LoVo (cell line): ENCODE measurements around the gene SLC22A25.
"Not testable (repeated sequence)": the region's sequence is repeated elsewhere in the genome, so short reads cannot be mapped to it uniquely, and the experiment has no call there.

Experiments used
- DNase-seq: peaks from one replicate; pipeline ENCODE4 v3.0.0-alpha.2; 2016; ENCODE audit warnings: low spot score

The SLC22A25 gene

GRCh38 chr11:63243533-63243932 lies at the start of gene SLC22A25:
SLC22A25 (minus strand) TSS chr11:63243599; CDS start chr11:63229652, 13,947 bp downstream.
- DNase-seq = no peak

DNA sequence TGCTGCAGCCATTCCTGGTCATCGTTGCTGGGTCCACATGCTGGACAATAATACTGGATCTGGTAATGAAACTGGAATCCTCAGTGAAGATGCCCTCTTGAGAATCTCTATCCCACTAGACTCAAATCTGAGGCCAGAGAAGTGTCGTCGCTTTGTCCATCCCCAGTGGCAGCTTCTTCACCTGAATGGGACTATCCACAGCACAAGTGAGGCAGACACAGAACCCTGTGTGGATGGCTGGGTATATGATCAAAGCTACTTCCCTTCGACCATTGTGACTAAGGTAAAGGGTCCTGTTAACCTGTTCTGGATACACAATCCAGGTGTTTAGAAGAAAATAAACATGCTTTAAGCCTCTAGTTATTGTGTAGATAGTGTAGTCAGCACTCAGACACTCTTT lies 46.9 kb upstream of the SLC22A25 start:
- DNase-seq = no peak

DNA sequence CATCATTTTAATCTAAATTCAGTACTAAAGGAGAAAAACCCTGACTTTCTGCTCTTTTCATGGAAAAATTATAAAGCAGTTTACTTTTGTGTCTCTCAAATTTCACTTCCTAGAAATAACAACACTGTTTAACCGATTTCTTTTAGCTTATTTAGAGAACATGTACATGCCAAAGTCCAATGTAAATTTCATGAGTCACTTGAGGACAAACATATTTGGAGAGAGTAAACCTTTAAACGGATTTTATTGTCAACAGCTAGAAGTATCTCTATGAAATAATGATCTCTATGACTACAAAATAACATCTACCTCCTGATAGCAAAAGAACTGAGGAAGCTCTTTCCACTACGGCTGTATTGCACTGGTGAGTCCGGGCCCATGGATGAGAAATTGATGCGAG lies 46.3 kb upstream of the SLC22A25 start:
- no peak for DNase-seq

DNA sequence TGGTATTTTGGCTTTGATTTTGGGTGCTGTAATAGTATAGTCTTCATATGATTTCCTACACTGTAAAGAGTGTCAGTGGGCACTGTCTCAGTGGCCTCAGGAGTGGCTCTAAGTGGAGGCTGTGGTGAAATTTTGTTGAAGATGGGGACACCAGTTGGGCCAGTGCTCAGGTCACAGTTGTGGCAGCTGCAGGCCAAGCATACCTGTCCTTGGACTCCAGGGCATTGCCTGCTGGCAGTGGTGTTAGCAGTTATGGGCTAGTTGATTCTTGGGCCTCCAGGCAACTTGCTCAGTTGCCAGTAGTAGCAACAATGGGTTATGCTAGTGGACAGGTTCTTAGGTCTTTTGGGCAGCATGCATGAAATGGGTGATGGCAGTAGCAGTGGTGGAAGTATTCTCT lies 39.2 kb upstream of the SLC22A25 start:
- DNase-seq = no peak

DNA sequence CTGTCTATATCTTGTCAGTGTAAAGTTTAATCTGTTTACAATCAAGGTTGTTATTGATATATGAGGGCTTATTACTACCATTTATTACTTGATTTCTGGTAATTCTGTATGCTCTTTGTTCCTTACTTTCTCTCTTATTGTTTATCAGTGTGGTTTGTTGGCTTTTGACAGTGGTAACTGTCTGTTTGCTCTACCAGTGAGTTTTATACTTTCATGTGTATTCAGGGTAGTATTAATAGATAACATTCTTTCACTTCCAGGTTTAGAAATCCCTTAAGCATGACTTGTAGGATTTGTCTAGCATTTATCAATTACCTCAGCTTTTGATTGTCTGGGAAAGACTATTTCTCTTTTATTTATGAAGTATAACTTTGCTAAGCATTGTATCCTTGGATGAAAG lies 37.5 kb upstream of the SLC22A25 start:
- DNase-seq = no peak

GRCh38 chr11:63277345-63277943 lies 34.0 kb upstream of the SLC22A25 start:
- peak; percentile 12 for DNase-seq

DNA sequence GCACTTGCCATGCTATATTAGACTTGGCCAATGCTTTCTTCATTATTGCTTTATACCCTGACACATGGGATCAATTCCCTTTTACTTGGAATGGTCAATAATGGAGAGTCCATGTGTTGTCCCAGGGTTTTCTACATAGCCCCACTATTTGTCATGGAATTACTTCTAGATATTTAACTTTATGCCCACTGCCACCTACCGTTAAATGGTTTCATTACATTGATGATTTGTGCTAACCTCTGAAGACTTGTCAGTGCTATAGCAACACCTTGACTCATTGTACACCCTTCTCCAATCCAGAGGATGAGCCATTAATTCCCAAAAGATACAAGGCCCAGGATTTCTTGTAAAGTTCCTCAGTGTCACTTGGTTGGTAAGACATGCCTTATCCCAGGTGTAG lies 31.4 kb upstream of the SLC22A25 start:
- DNase-seq = no peak

GRCh38 chr11:63273685-63274084 lies 30.3 kb upstream of the SLC22A25 start:
- no peak for DNase-seq

DNA sequence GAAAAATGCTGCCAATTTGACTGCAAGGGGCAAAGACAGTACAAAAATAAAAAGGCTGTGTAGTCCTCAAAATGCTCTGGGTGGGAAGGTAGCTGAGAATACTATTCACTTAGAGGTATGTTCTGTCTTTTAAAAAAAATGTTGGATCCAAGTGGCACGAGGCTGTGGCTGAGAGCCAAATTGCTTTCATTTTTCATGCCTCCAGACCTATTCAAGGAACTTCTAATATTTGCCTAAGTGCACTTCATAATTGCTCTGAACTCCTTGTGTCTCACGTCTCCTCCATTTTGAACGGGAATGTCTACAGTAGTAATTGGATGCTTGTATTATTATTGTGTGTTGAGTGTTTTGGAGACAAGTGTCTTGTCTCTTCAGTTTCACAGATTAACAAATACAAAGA lies 19.1 kb upstream of the SLC22A25 start:
- DNase-seq = no peak

DNA sequence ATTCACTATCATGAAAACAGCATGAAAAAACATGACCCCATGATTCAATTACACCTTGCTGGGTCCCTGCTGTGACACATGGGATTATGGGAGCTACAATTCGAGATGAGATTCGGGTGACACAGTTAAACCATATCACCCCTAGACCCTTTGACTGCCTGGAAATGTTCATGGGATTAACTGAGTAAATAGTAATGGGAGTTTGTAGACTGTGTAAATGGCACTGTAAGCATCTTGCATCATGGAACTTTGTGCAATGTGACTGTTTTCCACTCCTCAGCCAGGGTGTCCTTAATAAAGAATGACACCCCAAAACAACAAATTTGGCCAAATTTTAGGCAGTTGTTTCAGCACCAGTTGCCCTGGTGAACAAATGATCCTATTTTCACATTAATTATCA lies 7.9 kb upstream of the SLC22A25 start:
- no peak for DNase-seq

- no peak for DNase-seq
Observed at GRCh38 chr11:63250162-63251050, 7.0 kb upstream of the SLC22A25 start.

DNA sequence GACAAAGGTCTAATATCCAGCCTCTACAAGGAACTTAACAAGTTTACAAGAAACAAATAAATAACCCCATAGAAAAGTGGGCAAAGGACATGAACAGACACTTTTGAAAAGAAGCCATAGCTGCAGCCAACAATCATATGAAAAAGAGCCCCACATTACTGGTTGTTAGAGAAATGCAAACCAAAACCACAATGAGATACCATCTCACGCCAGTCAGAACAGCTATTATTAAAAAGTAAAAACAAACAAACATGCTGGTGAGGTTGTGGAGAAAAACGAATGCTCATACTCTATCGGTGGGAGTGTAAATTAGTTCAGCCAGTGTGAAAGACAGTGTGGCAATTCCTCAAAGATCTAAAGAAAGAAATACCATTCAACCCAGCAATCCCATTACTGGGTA lies 5.6 kb upstream of the SLC22A25 start:
- DNase-seq = no peak

GRCh38 chr11:63247237-63248002 lies 4.0 kb upstream of the SLC22A25 start:
- DNase-seq = not testable (repeated sequence)

DNA sequence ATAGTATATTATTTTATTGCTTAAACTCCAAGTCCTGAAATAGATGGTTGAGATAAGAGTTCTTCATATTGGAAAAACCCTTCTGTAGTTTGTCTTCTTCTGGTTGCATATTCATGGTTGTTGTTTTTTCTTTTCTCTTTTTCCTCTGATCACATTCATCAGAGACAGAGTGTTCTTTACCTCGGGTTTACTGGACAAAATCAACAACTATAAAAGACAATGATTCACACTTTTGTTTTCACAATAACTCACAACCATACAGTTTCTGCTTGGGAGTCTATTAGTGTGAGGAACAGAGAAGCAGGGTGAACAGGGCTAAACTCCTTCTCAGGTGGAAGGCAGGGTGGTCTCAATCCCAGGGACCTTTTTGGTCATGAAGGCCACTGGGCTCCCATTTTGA lies 2.6 kb upstream of the SLC22A25 start:
- no peak for DNase-seq

GRCh38 chr11:63244862-63245261 lies 1.5 kb upstream of the SLC22A25 start:
- DNase-seq = no peak

DNA sequence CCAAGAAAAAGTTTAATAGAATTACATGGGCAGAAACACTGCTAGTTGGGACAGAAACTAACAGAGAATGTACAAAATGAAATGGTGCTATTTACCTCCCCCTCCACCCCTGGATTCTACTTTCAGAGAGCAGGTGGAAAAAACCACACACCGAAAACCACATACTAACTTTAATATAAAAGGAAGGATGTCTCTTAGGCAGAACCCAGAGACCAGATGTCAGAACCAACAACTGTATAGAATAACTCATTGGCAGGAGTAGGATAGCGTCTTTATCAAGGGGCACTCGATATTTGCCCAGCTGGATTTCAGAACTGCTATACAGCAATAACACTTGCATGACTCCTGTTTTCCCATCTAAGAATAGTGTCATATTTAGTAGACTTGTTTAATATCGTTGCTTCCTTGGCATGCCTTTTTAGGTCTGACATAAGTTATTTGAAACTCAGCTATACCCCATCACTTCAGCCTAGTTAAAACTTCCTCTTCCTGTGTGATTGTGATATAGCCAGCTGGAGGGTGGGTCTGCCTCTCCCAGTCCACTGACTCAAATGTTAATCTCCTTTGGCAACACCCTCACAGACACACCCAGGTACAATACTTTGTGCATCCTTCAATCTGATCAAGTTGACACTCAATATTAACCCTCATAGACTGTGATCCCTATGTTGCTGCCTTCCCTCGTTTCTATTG lies 1.2 kb downstream of the SLC22A25 start:
- no peak for DNase-seq

- DNase-seq = no peak
Observed at GRCh38 chr11:63240791-63241379, 2.5 kb downstream of the SLC22A25 start.

- DNase-seq = no peak
Observed at GRCh38 chr11:63240098-63240497, 3.3 kb downstream of the SLC22A25 start.

GRCh38 chr11:63239254-63239653 lies 4.1 kb downstream of the SLC22A25 start:
- no peak for DNase-seq

DNA sequence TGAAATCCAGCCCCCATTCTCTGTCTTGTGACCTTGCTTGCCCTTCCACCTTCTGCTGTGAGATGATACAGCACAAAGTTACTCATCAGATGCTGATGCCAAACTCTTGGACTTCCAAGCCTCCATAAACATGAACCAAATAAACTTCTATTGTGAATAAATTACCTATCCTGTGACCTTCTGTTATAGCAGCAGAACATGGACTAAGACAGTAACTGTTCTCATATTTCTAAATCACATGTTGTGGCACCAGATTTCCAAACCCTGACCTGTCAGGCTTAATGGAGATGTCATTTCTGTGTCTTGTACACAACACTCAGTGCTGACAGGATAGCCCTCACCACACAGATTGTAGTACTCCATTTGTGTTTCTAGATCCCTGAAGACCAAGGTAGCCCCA lies 6.0 kb downstream of the SLC22A25 start:
- DNase-seq = no peak
